OCI-LY7 (cell line): Measurements from ENCODE around the gene XYLT1.

ENCODE experiments used
- EZH2phosphoT487 ChIP-seq: fragments of 200-600 bp; sonication (generic); IDR thresholded peaks from 2 replicates; pipeline ENCODE4 v1.6.1; 2018; ENCODE audit warnings: low read depth, borderline replicate concordance, mild to moderate bottlenecking, mixed run types, antibody characterized with exemption, low read length, moderate library complexity, mixed read lengths
- TF ChIP-seq, protein P1 (sequence below): fragments of 200-600 bp; sonication (generic); conservative IDR thresholded peaks from 2 replicates; pipeline ENCODE4 v1.5.1; 2014; ENCODE audit warnings: mild to moderate bottlenecking, antibody characterized with exemption, low read length, moderate library complexity, mixed read lengths

DNA sequence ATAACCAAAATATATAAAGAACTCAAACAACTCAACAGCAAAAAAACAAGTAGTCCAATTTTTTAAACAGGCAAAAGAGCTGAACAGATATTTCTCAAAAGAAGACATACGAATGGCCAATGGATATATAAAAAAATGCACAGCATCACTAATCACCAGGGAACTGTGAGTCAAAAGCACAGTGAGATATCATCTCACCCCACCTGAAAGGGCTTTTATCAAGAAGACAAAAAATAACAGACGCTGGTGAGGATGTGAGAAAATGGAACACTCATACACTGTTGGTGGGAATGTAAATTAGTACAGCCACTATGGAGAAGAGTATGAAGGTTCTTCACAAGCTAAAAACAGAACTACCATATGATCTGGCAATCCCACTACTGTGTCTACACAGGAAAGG, 7.4 kb downstream of the XYLT1 start:
- TF ChIP-seq, protein P1, sequence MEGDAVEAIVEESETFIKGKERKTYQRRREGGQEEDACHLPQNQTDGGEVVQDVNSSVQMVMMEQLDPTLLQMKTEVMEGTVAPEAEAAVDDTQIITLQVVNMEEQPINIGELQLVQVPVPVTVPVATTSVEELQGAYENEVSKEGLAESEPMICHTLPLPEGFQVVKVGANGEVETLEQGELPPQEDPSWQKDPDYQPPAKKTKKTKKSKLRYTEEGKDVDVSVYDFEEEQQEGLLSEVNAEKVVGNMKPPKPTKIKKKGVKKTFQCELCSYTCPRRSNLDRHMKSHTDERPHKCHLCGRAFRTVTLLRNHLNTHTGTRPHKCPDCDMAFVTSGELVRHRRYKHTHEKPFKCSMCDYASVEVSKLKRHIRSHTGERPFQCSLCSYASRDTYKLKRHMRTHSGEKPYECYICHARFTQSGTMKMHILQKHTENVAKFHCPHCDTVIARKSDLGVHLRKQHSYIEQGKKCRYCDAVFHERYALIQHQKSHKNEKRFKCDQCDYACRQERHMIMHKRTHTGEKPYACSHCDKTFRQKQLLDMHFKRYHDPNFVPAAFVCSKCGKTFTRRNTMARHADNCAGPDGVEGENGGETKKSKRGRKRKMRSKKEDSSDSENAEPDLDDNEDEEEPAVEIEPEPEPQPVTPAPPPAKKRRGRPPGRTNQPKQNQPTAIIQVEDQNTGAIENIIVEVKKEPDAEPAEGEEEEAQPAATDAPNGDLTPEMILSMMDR: no peak
- TF ChIP-seq EZH2phosphoT487: no peak
